ELR (cell line): ENCODE data around the gene CACNG8.

Experiments
- DNase-seq: peaks from one replicate; pipeline ENCODE4 v3.0.0-alpha.2; 2015; ENCODE audit warnings: low read depth

CACNG8 gene

GRCh38 chr19:53961523-53962356, 997 bp upstream of the CACNG8 start:
- DNase-seq: peak; percentile 76

GRCh38 chr19:53965091-53965490, 2.4 kb downstream of the CACNG8 start:
- no peak for DNase-seq

GRCh38 chr19:53966931-53967330, 4.2 kb downstream of the CACNG8 start:
- no peak for DNase-seq

- no peak for DNase-seq
Observed at GRCh38 chr19:53969366-53969765, 6.6 kb downstream of the CACNG8 start.

GRCh38 chr19:53971673-53972072, 8.9 kb downstream of the CACNG8 start:
- DNase-seq: no peak

GRCh38 chr19:53977429-53977990, 14.8 kb downstream of the CACNG8 start:
- DNase-seq: peak; percentile 88

- DNase-seq: peak; percentile 87
Observed at GRCh38 chr19:53977991-53978731, 15.4 kb downstream of the CACNG8 start.

- DNase-seq: no peak
Observed at GRCh38 chr19:53978975-53979801, 16.5 kb downstream of the CACNG8 start.

GRCh38 chr19:53980539-53981375, 18.0 kb downstream of the CACNG8 start:
- DNase-seq: peak; percentile 74

- DNase-seq: no peak
Observed at GRCh38 chr19:53981376-53981951, 18.7 kb downstream of the CACNG8 start.

GRCh38 chr19:53982001-53982451, 19.3 kb downstream of the CACNG8 start:
- DNase-seq: no peak

- no peak for DNase-seq
Observed at GRCh38 chr19:53982611-53983010, 19.9 kb downstream of the CACNG8 start.

- no peak for DNase-seq
Observed at GRCh38 chr19:53983457-53984289, 20.9 kb downstream of the CACNG8 start.

GRCh38 chr19:53985863-53986262, 23.1 kb downstream of the CACNG8 start:
- no peak for DNase-seq

- DNase-seq: no peak
Observed at GRCh38 chr19:53988981-53989380, 26.2 kb downstream of the CACNG8 start.

- no peak for DNase-seq
Observed at GRCh38 chr19:53989600-53990533, 27.1 kb downstream of the CACNG8 start.

GRCh38 chr19:53991224-53992113, 28.7 kb downstream of the CACNG8 start, which contains the start of gene CACNG6:
Gene CACNG6 (plus strand): TSS chr19:53991637. CDS start chr19:53992878, 1,241 bp downstream.
- peak; percentile 47 for DNase-seq
